ENCODE results near the gene CCDC34.

DNA sequence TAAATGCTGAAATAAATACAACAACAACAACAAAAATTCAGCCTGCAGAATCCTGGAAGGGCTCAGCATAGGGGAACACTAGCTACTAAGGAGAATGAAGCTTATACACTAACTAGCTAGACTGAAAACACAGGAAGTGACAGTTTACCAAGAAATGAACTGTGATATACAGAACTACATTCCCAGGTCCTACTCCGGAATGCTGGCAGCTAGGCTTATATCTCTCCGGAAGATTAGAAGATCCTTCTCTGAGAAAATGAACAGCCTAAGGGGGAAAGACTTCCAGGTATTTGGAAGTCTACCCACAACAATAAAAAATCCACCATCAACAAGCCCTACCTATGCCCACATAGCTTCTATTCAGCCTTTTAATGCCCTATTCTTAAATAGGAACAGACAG, 31.0 kb downstream of the CCDC34 start:
- TF ChIP-seq CTCF (conservative IDR thresholded peaks at IDR 0.05; ENCODE audit: low read length) (no peak), EZH2phosphoT487 (IDR thresholded peaks at IDR 0.05; ENCODE audit: borderline replicate concordance, low read depth, low read length) (no peak)

Measured in OCI-LY7 (cell line).